ENCODE measurements around the gene KCNN4.

DNA sequence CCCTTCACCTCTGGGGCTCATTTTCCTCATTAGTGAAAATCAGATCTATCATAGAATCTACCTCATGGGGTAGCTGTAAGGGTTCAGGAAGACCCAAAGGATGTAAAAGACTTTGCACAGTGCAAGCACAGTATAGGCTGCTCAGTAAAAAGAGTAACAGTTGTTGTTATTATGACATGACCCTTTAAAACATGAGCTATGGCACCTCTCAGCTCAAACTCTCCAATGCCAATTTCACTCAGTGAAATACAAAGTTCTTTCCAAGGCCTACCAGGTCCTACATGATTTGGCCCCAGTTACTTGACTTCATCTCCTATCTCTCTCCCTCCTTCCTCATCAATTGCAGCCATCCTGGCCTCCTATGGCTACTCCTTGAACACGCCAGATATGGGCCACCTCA, 30.9 kb downstream of the KCNN4 start:
- TF ChIP-seq, protein P1, sequence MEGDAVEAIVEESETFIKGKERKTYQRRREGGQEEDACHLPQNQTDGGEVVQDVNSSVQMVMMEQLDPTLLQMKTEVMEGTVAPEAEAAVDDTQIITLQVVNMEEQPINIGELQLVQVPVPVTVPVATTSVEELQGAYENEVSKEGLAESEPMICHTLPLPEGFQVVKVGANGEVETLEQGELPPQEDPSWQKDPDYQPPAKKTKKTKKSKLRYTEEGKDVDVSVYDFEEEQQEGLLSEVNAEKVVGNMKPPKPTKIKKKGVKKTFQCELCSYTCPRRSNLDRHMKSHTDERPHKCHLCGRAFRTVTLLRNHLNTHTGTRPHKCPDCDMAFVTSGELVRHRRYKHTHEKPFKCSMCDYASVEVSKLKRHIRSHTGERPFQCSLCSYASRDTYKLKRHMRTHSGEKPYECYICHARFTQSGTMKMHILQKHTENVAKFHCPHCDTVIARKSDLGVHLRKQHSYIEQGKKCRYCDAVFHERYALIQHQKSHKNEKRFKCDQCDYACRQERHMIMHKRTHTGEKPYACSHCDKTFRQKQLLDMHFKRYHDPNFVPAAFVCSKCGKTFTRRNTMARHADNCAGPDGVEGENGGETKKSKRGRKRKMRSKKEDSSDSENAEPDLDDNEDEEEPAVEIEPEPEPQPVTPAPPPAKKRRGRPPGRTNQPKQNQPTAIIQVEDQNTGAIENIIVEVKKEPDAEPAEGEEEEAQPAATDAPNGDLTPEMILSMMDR (IDR thresholded peaks at IDR 0.05) = no peak
- no peak for TF ChIP-seq EZH2 (IDR thresholded peaks at IDR 0.05; ENCODE audit: borderline replicate concordance, insufficient read depth, low read depth, low read length, poor library complexity, severe bottlenecking)

All from B cell (primary cell).